Neural progenitor cell (in vitro differentiated cells): ENCODE results near the gene CYBA. TPM values are rescaled to one million over a fixed set of nuclear protein-coding genes. Genes with fewer than 3 reads are reported as not detected.
A peak's percentile ranks its signal among the peaks of the same experiment; 100 is the strongest.

Experiments
- DNase-seq: peaks from one replicate; pipeline ENCODE4 v3.0.0-alpha.2; 2016; ENCODE audit warnings: low spot score
- H2AFZ ChIP-seq: fragments of 200-600 bp; sonication (generic); replicated peaks from 2 replicates; pipeline ENCODE4 v1.6.1; 2016; ENCODE audit warnings: antibody characterized with exemption
- H3F3A ChIP-seq: fragments of 200-600 bp; sonication (generic); 2 replicates; pipeline ENCODE4 v1.6.1; 2016; ENCODE audit warnings: antibody characterized with exemption, low read depth
- H3K27ac ChIP-seq: fragments of 200-600 bp; sonication (generic); 2 replicates; pipeline ENCODE4 v1.5.1; 2016; ENCODE audit warnings: mild to moderate bottlenecking
- H3K27me3 ChIP-seq: fragments of 200-600 bp; sonication (generic); 2 replicates; pipeline ENCODE4 v1.6.1; 2016; ENCODE audit warnings: mild to moderate bottlenecking, moderate library complexity
- H3K36me3 ChIP-seq: fragments of 200-600 bp; sonication (generic); 2 replicates; pipeline ENCODE4 v1.5.1; 2016
- H3K4me1 ChIP-seq: fragments of 200-600 bp; sonication (generic); 2 replicates; pipeline ENCODE4 v1.6.1; 2016; ENCODE audit warnings: mixed run types
- H3K4me2 ChIP-seq: fragments of 200-600 bp; sonication (generic); 2 replicates; pipeline ENCODE4 v1.6.1; 2016
- H3K4me3 ChIP-seq: fragments of 200-600 bp; sonication (generic); 2 replicates; pipeline ENCODE4 v1.5.1; 2016
- H3K79me2 ChIP-seq: fragments of 200-600 bp; sonication (generic); 2 replicates; pipeline ENCODE4 v1.6.1; 2016; ENCODE audit warnings: low read depth
- H3K9ac ChIP-seq: fragments of 200-600 bp; sonication (generic); 2 replicates; pipeline ENCODE4 v1.6.1; 2016
- H3K9me3 ChIP-seq: fragments of 200-600 bp; sonication (generic); 2 replicates; pipeline ENCODE4 v1.5.1; 2016; ENCODE audit warnings: low read depth
- H4K20me1 ChIP-seq: fragments of 200-600 bp; sonication (generic); 2 replicates; pipeline ENCODE4 v1.6.1; 2016; ENCODE audit warnings: low read depth
- H3K27ac Mint-ChIP-seq: 3 replicates; pipeline ENCODE4 v1.8.0; 2021; ENCODE audit warnings: mixed read lengths
- H3K27me3 Mint-ChIP-seq: 2 replicates; pipeline ENCODE4 v1.8.0; 2022; ENCODE audit warnings: low read depth, mild to moderate bottlenecking, inconsistent platforms, moderate library complexity, mixed read lengths; ENCODE audit not compliant: insufficient read depth
- H3K36me3 Mint-ChIP-seq: 3 replicates; pipeline ENCODE4 v1.8.0; 2021; ENCODE audit warnings: mixed read lengths
- H3K4me1 Mint-ChIP-seq: 3 replicates; pipeline ENCODE4 v1.8.0; 2021; ENCODE audit warnings: mixed read lengths
- H3K4me3 Mint-ChIP-seq: 3 replicates; pipeline ENCODE4 v1.8.0; 2021; ENCODE audit warnings: mild to moderate bottlenecking, moderate library complexity, mixed read lengths
- H3K9me3 Mint-ChIP-seq: 3 replicates; pipeline ENCODE4 v1.8.0; 2020; ENCODE audit warnings: mixed read lengths
- CTCF ChIP-seq: fragments of 200-600 bp; sonication (generic); IDR thresholded peaks from 2 replicates; pipeline ENCODE4 v1.5.1; 2017; ENCODE audit warnings: antibody characterized with exemption, mild to moderate bottlenecking
- EZH2 ChIP-seq: fragments of 200-600 bp; sonication (generic); IDR thresholded peaks from 2 replicates; pipeline ENCODE4 v1.6.1; 2017; ENCODE audit warnings: antibody characterized with exemption, mild to moderate bottlenecking, moderate library complexity
- EZH2phosphoT487 ChIP-seq: fragments of 200-600 bp; sonication (generic); IDR thresholded peaks from 2 replicates; pipeline ENCODE4 v1.6.1; 2017; ENCODE audit warnings: antibody characterized with exemption
- total RNA-seq: library from RNA; depleted of rRNA; stranded (reverse); fragments of >200 nt; gene quantifications from 2 replicates; pipeline ENCODE4 v1.2.3, GENCODE V29; 2015; ENCODE audit warnings: low replicate concordance

Gene CYBA
- total RNA-seq, 1 donor from 2014 or later: 29.9 TPM

GRCh38 chr16:88698646-88699045, 47.8 kb upstream of the CYBA start:
- Histone ChIP-seq H3K9me3 (no peaks in the 10 kb centered on the region), H4K20me1 (no peaks in the 10 kb centered on the region), H3K4me1 (no peaks in the 10 kb centered on the region), H3K27me3 (no peaks in the 10 kb centered on the region), H3K36me3 (no peaks in the 10 kb centered on the region), H3K4me3 (no peak overlapping the region), H3K4me2 (no peak overlapping the region), H3K9ac (no peak overlapping the region), H3K27ac (no peak overlapping the region), H2AFZ (no peak overlapping the region), H3F3A (no peaks in the 10 kb centered on the region), H3K79me2 (no peaks in the 10 kb centered on the region)
- no peaks in the 10 kb centered on the region for H3K9me3 Mint-ChIP-seq
- no peak overlapping the region for H3K27ac Mint-ChIP-seq
- H3K27me3 Mint-ChIP-seq: peaks cover 2% of the 10 kb centered on the region
- no peak for DNase-seq
- H3K4me3 Mint-ChIP-seq: no peak overlapping the region
- H3K4me1 Mint-ChIP-seq: no peaks in the 10 kb centered on the region
- TF ChIP-seq CTCF: no peak
- no peak for TF ChIP-seq EZH2phosphoT487
- no peak for TF ChIP-seq EZH2
- no peaks in the 10 kb centered on the region for H3K36me3 Mint-ChIP-seq

- Mint-ChIP-seq H3K9me3 (no peaks in the 10 kb centered on the region), H3K4me3 (no peak overlapping the region), H3K27me3 (peaks cover 2% of the 10 kb centered on the region), H3K36me3 (no peaks in the 10 kb centered on the region), H3K27ac (no peak overlapping the region), H3K4me1 (no peaks in the 10 kb centered on the region)
- Histone ChIP-seq H3K9me3 (no peaks in the 10 kb centered on the region), H3K27ac (no peak overlapping the region), H3K79me2 (no peaks in the 10 kb centered on the region), H3K27me3 (no peaks in the 10 kb centered on the region), H3K4me2 (no peak overlapping the region), H3K4me3 (no peak overlapping the region), H2AFZ (no peak overlapping the region), H3K9ac (no peak overlapping the region), H4K20me1 (no peaks in the 10 kb centered on the region), H3K36me3 (no peaks in the 10 kb centered on the region), H3K4me1 (no peaks in the 10 kb centered on the region), H3F3A (no peaks in the 10 kb centered on the region)
- TF ChIP-seq CTCF: peak; percentile 51
- no peak for TF ChIP-seq EZH2
- no peak for DNase-seq
Measured at GRCh38 chr16:88697831-88698615, 47.2 kb upstream of the CYBA start.

GRCh38 chr16:88697116-88697830, 46.4 kb upstream of the CYBA start:
- H3K4me1 ChIP-seq: no peaks in the 10 kb centered on the region
- H3K9me3 ChIP-seq: no peaks in the 10 kb centered on the region
- no peak overlapping the region for H2AFZ ChIP-seq
- no peaks in the 10 kb centered on the region for H3K36me3 Mint-ChIP-seq
- H3F3A ChIP-seq: no peaks in the 10 kb centered on the region
- no peaks in the 10 kb centered on the region for H3K27me3 ChIP-seq
- H3K4me3 ChIP-seq: no peak overlapping the region
- no peak overlapping the region for H3K9ac ChIP-seq
- H4K20me1 ChIP-seq: no peaks in the 10 kb centered on the region
- H3K27ac ChIP-seq: no peak overlapping the region
- H3K4me2 ChIP-seq: no peak overlapping the region
- DNase-seq: no peak
- no peaks in the 10 kb centered on the region for H3K9me3 Mint-ChIP-seq
- H3K4me1 Mint-ChIP-seq: no peaks in the 10 kb centered on the region
- no peak overlapping the region for H3K27ac Mint-ChIP-seq
- H3K36me3 ChIP-seq: no peaks in the 10 kb centered on the region
- TF ChIP-seq EZH2phosphoT487 (no peak), EZH2 (no peak), CTCF (no peak)
- H3K4me3 Mint-ChIP-seq: no peak overlapping the region
- H3K79me2 ChIP-seq: no peaks in the 10 kb centered on the region
- peaks cover 2% of the 10 kb centered on the region for H3K27me3 Mint-ChIP-seq
